Astrocyte of the spinal cord (primary cell): ENCODE results near the gene ABHD6.
A peak's percentile ranks its signal among the peaks of the same experiment; 100 is the strongest.

ENCODE experiments used
- DNase-seq: peaks from one replicate; pipeline ENCODE4 v3.0.0; 2011; ENCODE audit warnings: low read depth, low spot score
- H3K4me3 ChIP-seq: 2 replicates; pipeline ENCODE4 v1.5.1; 2011; ENCODE audit warnings: low read depth, mild to moderate bottlenecking, low read length, moderate library complexity
- in situ Hi-C: cut with HindIII; loops from 2 replicates; pipeline ENCODE4 v1.10.0; 2017; ENCODE audit warnings: low sequenced_read_pairs
- TF ChIP-seq, protein P1 (sequence below): IDR thresholded peaks from 2 replicates; pipeline ENCODE4 v1.5.1; 2012; ENCODE audit warnings: low read depth, mild to moderate bottlenecking, low read length, inconsistent platforms

ABHD6 gene

DNA sequence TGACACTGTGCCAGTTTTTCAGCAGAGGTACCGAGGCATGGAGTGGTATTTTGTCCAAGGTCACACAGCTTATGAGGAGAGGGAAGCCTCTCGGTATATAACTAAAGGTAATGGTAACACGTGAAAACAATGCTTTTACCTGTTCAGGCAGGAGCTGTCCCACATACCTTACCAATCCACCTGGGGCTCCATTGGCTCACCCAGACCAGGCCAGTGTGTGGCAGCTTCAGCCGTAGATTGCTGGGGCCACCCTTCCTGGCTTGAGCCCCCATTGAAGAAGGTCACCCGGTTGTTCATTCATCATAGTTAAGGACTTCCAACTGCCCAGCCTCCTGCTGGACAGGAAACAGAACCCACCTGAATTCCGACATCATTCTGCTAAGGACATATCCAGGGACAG lies 59.3 kb downstream of the ABHD6 start:
- in situ Hi-C loops: no loop called here
- TF ChIP-seq, protein P1, sequence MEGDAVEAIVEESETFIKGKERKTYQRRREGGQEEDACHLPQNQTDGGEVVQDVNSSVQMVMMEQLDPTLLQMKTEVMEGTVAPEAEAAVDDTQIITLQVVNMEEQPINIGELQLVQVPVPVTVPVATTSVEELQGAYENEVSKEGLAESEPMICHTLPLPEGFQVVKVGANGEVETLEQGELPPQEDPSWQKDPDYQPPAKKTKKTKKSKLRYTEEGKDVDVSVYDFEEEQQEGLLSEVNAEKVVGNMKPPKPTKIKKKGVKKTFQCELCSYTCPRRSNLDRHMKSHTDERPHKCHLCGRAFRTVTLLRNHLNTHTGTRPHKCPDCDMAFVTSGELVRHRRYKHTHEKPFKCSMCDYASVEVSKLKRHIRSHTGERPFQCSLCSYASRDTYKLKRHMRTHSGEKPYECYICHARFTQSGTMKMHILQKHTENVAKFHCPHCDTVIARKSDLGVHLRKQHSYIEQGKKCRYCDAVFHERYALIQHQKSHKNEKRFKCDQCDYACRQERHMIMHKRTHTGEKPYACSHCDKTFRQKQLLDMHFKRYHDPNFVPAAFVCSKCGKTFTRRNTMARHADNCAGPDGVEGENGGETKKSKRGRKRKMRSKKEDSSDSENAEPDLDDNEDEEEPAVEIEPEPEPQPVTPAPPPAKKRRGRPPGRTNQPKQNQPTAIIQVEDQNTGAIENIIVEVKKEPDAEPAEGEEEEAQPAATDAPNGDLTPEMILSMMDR: no peak
- DNase-seq: no peak
- no peak overlapping the region for H3K4me3 ChIP-seq

DNA sequence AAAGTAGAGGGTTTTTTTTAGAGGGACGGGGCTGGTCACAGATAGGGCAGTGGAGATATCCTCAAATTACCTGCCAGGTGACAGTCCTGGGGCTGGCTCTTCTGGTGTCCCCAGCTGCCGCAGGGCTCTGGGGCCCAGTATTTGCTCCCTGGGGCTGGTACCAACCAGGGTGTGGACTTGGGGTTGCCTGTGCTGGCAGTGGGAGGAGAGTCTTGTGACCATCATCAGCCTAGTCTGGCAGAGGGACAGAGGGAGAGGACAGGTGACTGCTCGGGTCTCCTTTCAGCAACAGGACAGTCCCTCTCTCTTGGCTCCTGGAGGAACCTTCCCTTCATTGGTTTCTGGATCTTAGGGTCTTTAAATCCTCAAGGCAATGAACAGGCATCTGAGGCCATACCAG lies 60.6 kb downstream of the ABHD6 start:
- no peak for DNase-seq
- TF ChIP-seq, protein P1: no peak
- no peak overlapping the region for H3K4me3 ChIP-seq
- in situ Hi-C loops: no loop called here

DNA sequence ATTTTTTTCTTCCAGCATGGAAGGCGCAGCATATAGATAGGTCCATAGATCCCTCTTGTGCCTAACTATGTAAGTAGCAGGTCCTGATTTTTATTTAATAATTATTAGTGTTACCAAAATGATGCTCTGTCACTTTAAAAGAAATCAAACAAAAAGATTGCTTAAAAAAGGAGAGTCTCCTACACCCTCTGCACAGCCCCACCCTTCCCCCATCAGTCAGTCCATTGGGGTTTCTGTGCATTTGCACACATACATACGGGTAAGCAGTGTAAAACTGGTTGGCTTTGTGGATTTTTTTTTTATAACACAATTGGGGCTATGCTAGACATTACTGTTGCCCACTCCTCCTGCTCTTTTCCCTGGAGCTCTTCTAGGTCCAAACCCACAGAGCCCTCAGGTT lies 61.5 kb downstream of the ABHD6 start:
- in situ Hi-C loops: no loop called here
- no peak overlapping the region for H3K4me3 ChIP-seq
- TF ChIP-seq, protein P1: no peak
- DNase-seq: no peak

DNA sequence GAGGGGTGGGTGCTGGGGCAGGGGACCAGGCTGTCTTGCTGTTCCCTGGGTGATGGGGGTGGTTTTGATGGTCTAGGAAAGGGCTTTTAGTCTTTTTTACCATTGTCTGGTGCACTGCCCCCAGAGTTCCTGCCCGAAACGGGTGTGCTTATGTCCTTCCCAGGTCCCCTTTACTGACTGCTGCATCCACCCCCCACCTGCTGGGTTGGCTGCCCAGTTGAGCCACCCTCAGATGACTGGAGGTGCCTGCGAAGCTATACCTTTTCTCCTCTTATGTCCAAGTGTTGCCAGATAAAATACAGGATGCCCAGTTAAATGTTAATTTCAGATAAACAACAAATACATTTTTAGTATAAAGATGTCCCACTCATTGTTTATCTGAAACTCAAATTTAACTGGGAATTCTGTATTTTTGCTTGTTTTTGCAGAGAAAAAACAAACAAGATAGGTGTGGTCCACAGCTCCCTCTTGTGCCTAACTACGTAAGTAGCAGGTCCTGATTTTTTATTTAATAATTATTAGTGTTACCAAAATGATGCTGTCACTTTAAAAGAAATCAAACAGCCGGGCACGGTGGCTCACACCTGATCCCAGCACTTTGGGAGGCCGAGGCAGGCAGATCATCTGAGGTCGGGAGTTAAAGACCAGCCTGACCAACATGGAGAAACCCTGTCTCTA lies 62.4 kb downstream of the ABHD6 start:
- in situ Hi-C loops: no loop called here
- no peak overlapping the region for H3K4me3 ChIP-seq
- TF ChIP-seq, protein P1: peak; percentile 61
- peak; percentile 62 for DNase-seq

DNA sequence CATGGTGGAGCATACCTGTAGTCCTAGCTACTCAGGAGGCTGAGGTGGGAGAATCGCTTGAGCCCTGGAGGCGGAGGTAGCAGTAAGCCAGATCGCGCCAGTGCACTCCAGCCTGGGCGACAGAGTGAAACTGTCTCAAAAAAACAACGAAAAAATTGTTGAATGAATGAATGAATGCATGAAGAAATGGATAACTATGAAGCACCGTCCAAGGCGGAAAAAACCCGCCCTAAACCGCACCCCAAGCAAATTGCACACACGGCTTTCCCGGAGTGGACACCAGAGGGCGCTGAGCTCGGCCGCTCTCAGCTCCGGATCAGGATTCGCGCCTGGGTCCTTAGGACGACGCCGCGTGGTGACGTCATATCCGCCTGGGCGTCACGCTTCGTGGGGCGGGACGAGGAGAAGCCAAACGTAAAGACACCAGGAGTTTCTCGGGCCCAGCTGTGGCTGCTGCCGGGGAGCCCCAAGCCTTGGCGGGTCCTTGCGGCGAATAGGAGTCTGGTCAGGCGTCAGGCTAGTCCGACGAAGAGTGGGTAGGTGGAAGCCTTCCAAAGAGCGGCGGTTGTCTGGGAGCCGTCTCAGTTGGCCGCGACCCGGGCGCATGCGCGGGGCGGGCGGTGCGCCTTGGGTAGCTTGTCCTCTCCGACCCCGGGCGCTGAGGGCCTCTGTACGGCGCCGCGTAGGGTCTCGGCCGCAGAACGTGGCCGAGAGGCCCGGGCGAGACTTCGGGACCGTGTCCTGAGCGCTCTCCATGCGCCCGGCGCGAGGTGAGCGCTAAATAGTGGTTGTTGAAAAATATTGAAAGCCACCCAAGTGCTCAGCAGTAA lies 68.5 kb downstream of the ABHD6 start, which contains the start of the genes HTD2 and RPP14:
TSS of gene HTD2 (plus strand) at position 639 of the 830 bp plus-strand sequence. CDS start 11,094 bp downstream, outside the sequence.
TSS of gene RPP14 (plus strand) at position 364 of the 830 bp plus-strand sequence. CDS start 4,085 bp downstream, outside the sequence.
- TF ChIP-seq, protein P1: peak; percentile 98
- peak within 1 kb of the TSS; percentile 76 for H3K4me3 ChIP-seq
- peak; percentile 98 for DNase-seq
- in situ Hi-C loops: no loop called here

DNA sequence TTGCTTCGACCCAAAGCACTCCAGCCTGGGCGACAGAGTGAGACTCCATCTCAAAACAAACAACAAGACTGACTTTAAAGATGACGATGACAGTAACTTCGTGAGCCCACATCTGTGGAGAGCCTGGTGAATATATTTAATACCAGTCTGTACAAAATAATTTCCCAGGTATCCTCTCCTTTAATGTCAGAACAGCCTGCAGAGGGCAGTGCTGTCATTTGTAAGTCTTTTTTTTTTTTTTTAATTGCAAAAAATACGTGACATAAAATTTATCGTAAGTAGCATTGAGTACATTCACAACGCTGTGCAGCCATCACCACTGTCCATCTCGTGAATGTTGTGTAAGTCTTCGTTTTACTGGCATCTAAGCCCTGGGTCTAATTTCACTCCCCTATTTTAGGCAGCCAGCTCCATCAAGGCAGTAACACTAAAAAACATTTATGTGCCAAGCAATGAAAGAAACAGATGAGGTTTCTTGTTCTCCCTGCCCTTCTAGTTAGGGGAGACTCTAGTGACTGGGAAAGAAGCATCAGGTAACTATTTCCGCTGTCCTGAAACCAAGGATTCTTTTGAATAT lies 70.1 kb downstream of the ABHD6 start:
- TF ChIP-seq, protein P1: peak; percentile 49
- peak; percentile 75 for DNase-seq
- peak overlapping the region; percentile 76 for H3K4me3 ChIP-seq
- in situ Hi-C loops: no loop called here
